G401 (cell line): ENCODE results near the gene CRISP3. TPM values are rescaled to one million over a fixed set of nuclear protein-coding genes. Genes with fewer than 3 reads are reported as not detected.

Experiments used
- DNase-seq: peaks from one replicate; pipeline ENCODE4 v3.0.0-alpha.2; 2015; ENCODE audit warnings: low spot score
- in situ Hi-C: cut with HindIII; loops from 2 replicates; pipeline ENCODE4 v1.10.0; 2016; ENCODE audit warnings: low sequenced_read_pairs, mixed read lengths
- total RNA-seq: library from RNA; depleted of rRNA; stranded (reverse); fragments of >200 nt; shearing (Covaris generic); gene quantifications from 2 replicates; pipeline ENCODE4 v1.2.3, GENCODE V29; 2014; rRNA removed

The CRISP3 gene
- total RNA-seq, 1 experiment from 2014 or later: not detected

DNA sequence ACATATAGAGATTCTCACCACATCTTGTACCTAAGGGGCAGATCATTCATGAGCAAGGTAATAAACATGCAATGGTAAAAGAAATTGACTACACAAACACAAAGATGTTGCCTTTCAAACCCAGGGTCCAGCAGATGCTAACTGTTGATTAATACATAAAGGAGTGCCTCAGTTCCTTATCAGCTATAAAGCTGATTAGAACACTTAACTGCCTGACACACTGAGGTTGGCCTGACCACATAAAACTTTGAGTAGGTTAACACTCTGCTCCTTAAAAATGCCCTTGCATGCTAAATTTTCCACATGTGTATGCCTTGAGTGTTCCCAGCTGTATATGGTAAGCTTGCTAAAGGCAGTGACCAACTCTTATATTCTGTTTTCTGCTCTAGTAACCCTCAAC, 45.7 kb downstream of the CRISP3 start:
- no peak for DNase-seq
- in situ Hi-C loops: no loop called here

DNA sequence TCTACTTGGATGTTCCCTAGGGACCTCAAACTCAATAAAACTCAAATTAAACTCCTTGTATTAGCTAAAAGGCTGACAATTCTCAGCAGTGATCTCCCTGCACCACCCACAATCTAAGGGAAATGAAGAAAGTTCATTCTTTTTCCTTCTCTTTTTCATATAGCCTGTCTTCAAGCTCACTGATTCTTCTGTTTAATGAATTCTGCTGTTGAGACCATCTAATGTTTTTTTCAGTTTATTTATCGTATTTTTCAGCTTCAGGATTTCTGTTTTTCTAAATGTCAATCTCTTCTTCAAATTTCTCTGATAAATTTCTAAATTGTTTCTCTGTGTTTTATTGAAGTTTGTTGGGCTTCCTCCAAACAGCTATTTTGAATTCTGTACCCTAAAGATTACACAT, 50.7 kb downstream of the CRISP3 start:
- in situ Hi-C loops: no loop called here
- no peak for DNase-seq

DNA sequence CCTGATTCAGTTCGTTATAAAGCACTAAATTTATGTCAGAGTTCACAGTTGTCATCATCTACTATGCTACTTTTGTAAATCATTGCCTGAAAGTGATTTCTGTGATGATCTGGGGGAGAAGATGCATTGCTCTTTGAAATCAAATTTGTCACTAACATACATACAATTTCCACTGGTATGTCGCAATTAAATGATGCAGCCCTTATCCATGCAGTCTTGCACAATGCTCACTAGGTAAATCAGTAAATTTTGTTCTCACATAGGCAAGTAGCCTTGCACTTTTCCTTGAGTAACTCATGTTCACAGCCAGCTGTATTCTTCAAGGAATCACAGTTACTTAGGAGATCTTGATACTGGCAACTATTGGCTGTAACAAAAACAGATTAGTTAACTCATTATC, 51.7 kb downstream of the CRISP3 start:
- DNase-seq: no peak
- in situ Hi-C loops: no loop called here

Other genes with a start within 250 kb of the CRISP3 start
- gene GLYATL3, start 244.5 kb downstream of the CRISP3 start, total RNA-seq: 0.18 TPM in 1 of 2 replicates, not detected in the other
- 0.17 TPM in 1 of 2 replicates, not detected in the other for gene C6orf141, start 193.7 kb downstream of the CRISP3 start, total RNA-seq
- gene RHAG, start 107.5 kb downstream of the CRISP3 start, total RNA-seq: not detected in 2 replicates
- not detected in 2 replicates for gene CRISP2, start 30.8 kb downstream of the CRISP3 start, total RNA-seq
- gene PGK2, start 42.9 kb upstream of the CRISP3 start, total RNA-seq: not detected in 2 replicates
- gene CRISP1, start 122.1 kb upstream of the CRISP3 start, total RNA-seq: not detected in 2 replicates
- not detected in 2 replicates for gene DEFB114, start 219.8 kb upstream of the CRISP3 start, total RNA-seq
- not detected in 2 replicates for gene DEFB113, start 225.2 kb upstream of the CRISP3 start, total RNA-seq